Astrocyte of the spinal cord (primary cell): ENCODE measurements around the gene ALOX12B.

Experiments used
- DNase-seq: peaks from one replicate; pipeline ENCODE4 v3.0.0; 2011; ENCODE audit warnings: low read depth, low spot score
- H3K4me3 ChIP-seq: 2 replicates; pipeline ENCODE4 v1.5.1; 2011; ENCODE audit warnings: low read depth, mild to moderate bottlenecking, low read length, moderate library complexity
- in situ Hi-C: cut with HindIII; loops from 2 replicates; pipeline ENCODE4 v1.10.0; 2017; ENCODE audit warnings: low sequenced_read_pairs
- TF ChIP-seq, protein P1 (sequence below): IDR thresholded peaks from 2 replicates; pipeline ENCODE4 v1.5.1; 2012; ENCODE audit warnings: low read depth, mild to moderate bottlenecking, low read length, inconsistent platforms

ALOX12B gene

DNA sequence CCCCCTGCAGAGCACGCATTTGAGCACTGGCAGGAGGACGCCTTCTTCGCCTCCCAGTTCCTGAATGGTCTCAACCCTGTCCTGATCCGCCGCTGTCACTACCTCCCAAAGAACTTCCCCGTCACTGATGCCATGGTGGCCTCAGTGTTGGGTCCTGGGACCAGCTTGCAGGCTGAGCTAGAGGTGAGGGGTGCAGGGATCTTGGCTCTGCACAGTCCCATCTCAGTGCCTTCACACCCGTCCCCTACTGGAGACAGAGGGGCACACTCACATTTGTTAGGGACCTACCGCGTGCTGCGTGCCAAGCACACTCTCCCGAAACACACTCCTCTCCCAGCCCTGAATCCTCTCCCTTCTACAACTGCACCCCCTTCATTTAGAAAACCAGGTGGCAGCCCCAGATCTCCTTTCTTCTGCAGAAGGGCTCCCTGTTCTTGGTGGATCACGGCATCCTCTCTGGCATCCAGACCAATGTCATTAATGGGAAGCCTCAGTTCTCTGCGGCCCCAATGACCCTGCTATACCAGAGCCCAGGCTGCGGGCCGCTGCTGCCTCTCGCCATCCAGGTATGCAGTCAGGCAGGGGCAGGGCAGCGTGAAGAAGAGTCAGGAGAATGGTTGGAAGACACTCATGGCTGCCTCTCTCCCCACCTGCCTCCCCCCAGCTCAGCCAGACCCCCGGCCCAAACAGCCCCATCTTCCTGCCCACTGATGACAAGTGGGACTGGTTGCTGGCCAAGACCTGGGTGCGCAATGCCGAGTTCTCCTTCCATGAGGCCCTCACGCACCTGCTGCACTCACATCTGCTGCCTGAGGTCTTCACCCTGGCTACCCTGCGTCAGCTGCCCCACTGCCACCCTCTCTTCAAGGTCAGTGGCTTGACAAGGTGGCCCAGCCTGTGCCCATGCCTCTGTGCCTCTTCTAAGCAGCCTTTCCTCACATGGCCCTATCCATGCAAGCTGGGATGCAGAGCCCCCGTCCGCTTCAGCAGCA is 42.4 kb downstream of the ALOX12B start:
- DNase-seq = no peak
- in situ Hi-C loops = no loop called here
- TF ChIP-seq, protein P1, sequence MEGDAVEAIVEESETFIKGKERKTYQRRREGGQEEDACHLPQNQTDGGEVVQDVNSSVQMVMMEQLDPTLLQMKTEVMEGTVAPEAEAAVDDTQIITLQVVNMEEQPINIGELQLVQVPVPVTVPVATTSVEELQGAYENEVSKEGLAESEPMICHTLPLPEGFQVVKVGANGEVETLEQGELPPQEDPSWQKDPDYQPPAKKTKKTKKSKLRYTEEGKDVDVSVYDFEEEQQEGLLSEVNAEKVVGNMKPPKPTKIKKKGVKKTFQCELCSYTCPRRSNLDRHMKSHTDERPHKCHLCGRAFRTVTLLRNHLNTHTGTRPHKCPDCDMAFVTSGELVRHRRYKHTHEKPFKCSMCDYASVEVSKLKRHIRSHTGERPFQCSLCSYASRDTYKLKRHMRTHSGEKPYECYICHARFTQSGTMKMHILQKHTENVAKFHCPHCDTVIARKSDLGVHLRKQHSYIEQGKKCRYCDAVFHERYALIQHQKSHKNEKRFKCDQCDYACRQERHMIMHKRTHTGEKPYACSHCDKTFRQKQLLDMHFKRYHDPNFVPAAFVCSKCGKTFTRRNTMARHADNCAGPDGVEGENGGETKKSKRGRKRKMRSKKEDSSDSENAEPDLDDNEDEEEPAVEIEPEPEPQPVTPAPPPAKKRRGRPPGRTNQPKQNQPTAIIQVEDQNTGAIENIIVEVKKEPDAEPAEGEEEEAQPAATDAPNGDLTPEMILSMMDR = no peak
- H3K4me3 ChIP-seq = no peak overlapping the region

DNA sequence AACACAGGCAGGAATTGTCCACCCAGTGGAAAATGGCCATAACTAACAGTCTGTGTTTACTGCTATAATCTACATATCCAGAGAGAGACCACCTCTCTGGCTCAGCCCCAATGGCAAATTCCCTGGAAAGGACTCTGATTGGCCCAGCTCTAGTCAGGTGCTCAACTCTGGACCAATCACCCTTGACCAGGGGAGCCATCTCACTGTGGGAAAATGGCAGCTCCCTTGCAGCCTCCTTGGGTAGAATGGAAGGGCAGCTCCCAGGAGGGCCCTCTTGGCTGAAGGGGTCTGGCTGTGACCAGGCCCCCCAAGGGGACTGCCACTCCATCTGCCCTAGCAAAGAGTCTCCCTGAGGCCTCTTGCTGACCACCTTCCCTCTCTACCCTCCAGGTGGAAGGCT is 45.5 kb downstream of the ALOX12B start:
- no peak overlapping the region for H3K4me3 ChIP-seq
- TF ChIP-seq, protein P1 = no peak
- DNase-seq = no peak
- in situ Hi-C loops = no loop called here

DNA sequence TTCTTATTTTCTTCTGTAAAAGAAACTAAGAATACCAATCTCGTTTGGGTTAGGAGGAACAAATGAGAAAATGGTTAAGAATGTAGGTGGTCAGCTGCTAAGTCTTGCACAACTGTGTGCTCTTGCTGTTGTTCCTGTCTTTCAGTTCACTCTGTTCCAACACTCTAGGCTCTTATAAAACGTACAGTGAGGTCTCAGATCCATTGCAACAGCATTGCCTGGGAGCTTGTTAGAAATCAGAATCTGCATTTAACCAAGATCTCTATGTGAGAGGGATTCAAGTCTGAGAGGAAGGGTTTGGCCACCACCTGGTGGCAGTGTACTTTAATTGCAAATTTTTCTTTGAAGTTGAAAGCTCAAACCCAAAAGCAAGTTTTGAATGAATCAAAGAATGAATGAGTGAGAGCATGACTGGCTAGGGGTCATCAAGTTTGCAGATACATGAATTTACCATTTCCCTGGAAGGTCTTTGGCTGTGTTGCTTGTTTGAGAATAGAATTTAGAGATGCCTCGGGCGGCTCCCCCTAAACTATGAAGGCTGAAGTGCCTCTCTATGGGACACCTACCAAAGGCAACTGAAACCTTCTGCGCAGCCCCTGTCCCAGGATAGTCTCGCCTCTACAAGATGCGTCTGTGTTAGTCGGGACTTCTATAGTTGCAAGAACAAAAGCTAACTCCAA is 46.1 kb downstream of the ALOX12B start:
- peak; percentile 77 for DNase-seq
- in situ Hi-C loops = no loop called here
- no peak overlapping the region for H3K4me3 ChIP-seq

DNA sequence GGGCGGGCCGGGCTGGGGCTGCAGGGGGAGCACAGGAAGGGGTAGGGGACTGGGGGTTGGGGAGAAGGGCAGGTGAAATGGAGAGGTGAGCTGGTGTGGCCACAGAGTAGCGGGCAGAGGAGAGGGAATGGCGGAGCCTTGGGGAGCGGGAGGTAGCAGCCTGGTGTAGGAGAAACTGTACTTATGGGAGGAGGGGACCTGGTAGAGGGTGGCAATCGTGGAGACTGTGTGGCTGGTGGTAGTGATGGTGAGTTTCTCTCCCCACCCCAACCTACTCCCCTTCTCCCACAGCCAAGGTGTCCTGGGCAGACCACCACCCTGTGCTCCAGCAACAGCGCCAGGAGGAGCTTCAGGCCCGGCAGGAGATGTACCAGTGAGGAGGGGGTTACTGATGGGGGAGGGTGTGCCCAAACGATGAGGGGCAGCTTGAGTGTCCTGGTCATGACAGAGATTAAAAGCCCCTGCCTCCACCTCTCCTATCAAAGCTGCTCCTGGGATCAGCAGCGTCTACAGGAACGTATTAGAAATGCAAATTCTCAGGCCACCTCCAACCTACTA is 47.8 kb downstream of the ALOX12B start:
- H3K4me3 ChIP-seq = no peak overlapping the region
- no peak for DNase-seq
- TF ChIP-seq, protein P1 = no peak
- in situ Hi-C loops = no loop called here

More for the DNA sequence above, 46.1 kb downstream of the ALOX12B start:
- TF ChIP-seq, protein P1 = peak; percentile 63

DNA sequence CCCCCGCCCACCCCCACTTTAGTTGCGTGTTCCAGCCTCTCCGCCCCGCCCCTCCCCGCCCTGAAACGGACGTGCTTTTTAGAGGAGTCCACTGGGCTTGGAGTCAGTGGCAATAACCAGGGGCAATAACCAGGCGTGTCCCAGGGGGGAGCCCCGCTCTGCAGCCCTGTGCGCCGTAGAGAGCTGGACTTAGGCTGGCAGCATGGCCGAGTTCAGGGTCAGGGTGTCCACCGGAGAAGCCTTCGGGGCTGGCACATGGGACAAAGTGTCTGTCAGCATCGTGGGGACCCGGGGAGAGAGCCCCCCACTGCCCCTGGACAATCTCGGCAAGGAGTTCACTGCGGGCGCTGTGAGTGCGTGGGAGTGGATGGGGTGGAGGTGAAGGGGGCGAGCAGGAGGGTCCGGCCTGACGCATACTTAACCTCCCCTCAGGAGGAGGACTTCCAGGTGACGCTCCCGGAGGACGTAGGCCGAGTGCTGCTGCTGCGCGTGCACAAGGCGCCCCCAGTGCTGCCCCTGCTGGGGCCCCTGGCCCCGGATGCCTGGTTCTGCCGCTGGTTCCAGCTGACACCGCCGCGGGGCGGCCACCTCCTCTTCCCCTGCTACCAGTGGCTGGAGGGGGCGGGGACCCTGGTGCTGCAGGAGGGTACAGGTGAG is 48.4 kb downstream of the ALOX12B start, which contains the start of gene ALOX15B:
ALOX15B (plus strand) TSS at position 106 of the 657 bp plus-strand sequence; CDS start at position 203, 97 bp downstream.
- TF ChIP-seq, protein P1 = no peak
- in situ Hi-C loops = no loop called here
- DNase-seq = no peak
- no peak within 1 kb of the TSS for H3K4me3 ChIP-seq

DNA sequence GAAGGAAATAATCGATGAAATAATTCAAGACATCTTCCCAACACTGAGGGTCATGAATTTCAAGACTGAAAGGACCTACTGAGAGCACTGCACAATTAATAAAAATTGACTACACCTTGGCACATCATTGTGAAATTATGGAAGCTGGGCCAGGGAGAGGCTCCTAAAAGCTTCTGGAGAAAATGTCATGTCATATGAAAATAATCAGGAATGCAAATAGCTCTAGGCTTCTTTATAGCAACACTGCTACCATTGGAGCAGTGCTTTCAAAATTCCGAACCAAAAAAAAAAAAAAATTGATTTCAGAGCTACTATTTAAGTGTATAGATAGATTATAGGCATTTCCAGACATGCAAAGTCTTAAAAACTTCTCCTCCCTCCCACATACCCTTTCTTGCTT is 55.1 kb downstream of the ALOX12B start:
- in situ Hi-C loops = no loop called here
- no peak for DNase-seq
- TF ChIP-seq, protein P1 = no peak
- H3K4me3 ChIP-seq = no peak overlapping the region
